NOMO-1 treated with DMSO at 0.1 percent for 48 hours (cell line): ENCODE data around the gene TCF7L1.

ENCODE experiments used
- DNase-seq: peaks from one replicate; lab custom pipeline; 2025; ENCODE audit not compliant: unreplicated experiment; lab: John Stamatoyannopoulos, UW

The TCF7L1 gene

DNA sequence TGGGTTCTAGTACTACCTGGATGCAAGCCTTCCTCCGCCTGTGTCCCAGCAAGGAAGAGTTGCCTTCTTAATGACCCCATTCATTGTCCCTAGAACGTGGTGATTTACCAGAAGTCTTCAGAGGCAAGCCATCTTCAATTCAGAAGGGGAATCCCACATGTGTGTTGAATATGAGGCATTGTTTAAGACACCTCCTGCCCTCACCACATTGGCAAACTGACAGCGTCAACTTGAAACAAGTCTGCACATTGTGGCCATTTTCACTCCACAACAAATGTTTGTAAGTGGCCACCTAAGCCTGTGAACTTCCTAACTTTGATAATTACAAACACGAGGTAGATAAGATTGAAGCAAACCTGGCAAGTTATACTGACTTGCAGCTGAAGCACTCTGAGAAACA lies 83.7 kb downstream of the TCF7L1 start:
- no peak for DNase-seq

DNA sequence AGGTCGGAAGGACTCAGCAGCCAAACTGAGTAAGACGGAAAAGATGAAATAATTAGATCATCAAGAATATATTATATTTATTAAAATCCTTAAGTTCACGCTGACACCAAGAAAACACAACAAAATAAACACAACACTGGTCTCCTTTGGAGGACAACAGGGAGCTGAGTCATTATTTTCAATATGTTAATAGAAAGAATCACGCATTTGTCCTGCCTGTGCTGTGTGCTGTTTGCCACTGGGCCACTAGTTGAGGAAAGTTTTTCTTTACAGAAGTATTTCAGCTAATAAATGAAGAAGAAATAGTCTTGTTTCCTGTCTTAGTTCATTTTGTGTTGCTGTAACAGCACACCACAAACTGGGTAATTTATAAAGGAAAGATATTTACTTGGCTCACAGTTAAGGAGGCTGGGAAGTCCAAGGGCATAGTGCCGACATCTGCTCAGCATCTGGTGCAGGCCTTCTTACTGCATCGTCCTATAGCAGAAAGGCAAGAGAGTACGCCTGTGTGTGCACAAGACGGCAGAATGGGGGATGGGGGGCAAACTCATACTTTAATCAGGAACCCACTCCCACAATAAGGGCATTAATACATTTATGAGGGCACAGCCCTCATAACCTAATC lies 88.0 kb downstream of the TCF7L1 start:
- no peak for DNase-seq

DNA sequence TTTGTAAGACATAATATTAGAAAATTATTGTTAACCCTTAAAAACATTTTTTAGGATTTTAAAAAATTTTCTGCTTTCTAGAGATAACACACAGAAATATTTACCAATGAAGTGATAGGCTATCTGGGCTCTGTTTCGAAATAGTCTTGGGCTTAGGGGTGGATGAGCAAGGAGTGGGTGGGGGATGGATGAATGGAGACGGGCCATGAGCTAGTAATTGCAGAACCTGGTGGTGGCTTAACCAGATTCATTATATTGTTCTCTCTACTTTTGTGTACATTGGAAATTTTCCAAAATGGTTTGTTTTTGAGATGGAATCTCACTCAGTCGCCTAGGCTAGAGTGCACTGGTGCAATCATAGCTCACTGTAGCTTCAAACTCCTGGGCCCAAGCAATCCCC lies 89.6 kb downstream of the TCF7L1 start:
- DNase-seq = no peak

DNA sequence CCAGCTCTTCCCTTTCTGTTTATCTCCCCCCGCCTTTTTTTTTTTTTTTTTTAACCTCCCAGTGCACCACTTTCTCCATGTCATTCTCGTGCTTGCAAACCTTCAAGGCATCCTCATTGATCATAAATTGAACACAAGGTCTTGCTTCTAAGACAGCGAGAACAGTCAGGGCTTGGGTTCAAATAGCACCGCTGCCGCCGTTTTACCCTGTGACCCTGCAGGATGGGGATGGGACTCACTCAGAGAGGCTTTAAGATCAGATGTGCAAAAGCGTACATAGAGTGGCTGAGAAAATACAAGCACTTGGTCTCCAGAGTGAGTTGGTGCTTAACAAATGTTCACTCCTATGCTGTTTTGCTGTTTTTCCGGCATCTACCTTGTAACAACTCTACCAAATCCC lies 93.6 kb downstream of the TCF7L1 start:
- no peak for DNase-seq

DNA sequence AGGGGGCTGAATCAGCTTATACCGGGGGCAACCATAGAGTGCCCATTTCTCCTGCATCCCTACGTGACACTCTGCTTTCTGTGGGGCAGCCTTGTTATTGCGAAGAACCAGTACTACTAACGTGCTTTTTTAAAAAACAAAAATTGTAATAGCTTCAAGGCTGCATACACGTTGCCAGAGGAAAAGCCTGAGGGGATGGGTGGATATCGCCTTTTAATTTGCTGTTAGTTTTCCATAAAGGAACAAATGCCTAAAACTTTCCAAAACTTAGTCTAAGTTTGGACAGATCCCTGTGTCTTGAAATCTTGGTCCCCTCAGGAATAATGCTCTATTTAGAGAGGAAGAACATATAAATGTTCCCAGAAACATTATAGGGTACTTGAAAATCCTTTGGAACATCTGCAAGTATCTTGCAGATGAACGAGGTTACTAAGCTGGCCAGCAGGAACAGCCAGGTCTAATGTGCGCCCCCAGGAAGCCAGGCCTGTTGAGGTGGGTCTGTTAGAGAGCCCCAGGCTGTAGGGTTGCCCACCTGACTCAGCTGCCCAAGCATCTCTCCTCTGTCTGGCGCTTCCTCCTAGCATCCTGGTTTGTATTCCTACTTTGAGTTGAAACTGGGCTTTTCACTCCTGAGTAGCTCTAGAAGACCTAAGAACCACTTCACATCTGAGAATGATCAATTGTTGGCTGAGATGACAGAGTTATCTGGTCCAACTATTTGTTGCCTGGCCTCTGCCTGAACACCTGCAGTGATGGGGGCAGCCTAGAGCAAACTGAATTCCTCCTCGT lies 97.7 kb downstream of the TCF7L1 start:
- DNase-seq = no peak

DNA sequence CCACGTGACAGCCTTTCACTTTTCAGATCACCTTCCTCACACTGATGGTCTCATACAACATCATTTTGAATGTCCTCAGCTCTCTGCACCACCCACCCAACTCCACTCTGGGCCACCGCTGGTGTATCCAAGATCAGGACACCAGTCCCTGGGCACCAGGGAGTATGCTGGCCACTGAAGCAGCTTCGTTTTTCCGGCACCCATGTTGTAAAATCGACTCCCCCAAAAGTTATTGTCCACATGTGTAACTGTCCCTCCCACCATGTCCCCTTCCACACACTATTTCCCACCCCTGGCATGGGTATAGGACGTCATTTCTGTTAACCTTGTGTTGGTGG lies 98.2 kb downstream of the TCF7L1 start:
- DNase-seq = no peak

DNA sequence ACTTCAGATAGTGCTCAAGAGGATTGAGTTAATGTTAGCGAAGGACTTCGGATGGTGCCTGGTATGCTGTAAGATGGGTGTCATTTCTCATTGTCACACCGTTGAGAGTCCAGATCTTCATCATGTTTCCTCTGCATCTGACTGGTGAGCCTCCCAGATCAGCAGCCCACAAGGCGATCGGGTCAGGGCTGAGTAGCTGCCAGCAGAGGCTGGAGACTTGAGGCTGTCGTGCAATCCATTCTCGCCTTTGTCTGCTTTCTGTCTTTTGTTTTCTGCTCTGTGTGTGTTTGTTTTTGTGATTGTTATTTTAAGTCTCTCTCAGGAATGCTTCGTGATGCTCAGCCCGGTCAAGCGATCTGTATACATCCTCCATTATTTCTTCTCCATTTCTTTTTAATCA lies 98.8 kb downstream of the TCF7L1 start:
- DNase-seq = no peak

DNA sequence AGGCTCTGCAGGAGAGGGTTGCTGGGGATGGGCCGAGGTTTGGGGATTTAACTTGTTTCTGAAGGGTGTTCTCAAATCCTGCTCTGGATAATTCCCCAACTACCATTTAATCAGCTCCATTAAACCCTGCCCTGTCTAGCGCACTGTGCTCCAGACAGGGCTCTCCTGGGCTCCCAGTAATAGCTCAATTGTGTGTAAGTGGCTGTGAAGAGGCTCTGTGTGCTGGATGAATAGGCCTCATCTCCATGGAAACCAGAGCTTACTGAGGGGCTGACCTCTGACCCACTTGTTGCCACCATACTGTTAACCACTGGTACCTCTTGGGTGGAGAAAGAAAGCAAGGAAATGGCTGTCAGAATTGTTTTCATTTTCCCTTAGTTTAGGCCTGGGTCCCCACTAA lies 101.7 kb downstream of the TCF7L1 start:
- no peak for DNase-seq

DNA sequence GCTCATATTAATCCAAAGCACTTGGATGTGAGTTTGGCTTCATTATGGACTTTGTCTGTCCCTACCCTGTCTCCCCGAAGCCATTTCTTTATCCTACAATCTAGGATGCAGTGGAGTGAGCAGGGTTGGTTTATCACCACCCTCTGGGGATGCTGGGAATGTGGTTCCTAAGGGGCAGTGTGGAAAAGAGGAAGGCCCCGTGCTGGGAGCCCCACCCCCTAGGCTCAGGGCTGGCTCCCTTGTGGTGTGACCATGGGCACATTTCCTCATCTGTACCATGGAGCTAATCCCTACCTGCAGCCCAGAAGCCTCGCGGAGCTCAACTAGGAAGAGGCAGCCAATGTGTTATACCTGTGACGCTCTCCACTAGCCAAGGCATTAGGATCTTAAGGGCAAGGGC lies 102.1 kb downstream of the TCF7L1 start:
- no peak for DNase-seq

DNA sequence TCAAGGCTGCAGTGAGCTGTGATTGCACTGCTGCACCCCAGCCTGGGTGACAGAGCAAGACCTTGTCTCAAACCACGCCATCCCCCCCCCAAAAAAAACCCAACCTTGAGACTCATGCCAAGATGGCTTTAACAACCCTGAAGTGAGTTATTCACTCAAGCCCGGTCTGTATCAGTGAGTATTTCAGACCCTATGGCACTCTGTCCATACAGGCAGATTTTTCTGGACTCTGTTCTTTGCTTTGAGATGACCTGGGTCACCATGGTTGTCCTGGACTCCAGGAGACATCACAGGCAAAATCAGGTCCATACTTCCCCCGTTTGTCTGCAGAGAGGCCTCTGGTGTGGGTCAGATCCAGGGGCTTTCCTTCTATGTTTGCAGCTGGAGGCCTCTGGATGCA lies 102.9 kb downstream of the TCF7L1 start:
- no peak for DNase-seq

DNA sequence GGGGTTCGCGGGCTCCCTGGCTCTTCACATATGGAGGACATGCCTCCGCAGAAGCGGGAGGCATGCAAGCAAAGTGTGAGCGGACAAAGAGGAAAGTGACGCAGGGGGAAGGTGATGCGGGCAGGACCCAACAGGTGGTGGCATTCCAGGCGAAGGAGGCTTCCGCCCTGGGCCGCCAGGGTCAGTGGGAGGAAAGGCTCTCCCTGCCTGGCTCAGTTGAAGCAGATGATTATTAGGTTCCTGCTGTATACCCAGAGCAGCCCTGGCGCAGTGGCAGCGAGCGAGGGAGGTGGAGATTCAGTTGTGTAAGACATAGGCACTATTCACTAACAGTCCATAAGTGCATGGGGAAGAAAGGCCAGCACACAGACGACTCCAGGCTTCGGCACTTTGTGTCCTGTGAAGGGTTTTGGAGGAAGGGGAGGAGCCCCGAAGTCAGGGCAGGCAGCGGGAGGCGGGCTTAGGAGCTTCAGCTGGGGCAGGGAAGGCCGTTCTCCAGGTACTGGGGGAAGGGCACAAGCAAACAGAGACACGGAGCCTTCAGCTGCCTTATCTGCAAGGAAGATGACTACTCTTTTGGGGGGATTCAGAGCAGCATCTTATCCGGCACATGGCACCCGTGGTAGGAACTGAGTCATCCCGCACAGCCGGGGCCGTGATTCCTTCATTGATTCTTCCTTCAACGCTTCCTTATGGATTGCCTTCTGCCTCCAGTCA lies 104.8 kb downstream of the TCF7L1 start:
- no peak for DNase-seq

DNA sequence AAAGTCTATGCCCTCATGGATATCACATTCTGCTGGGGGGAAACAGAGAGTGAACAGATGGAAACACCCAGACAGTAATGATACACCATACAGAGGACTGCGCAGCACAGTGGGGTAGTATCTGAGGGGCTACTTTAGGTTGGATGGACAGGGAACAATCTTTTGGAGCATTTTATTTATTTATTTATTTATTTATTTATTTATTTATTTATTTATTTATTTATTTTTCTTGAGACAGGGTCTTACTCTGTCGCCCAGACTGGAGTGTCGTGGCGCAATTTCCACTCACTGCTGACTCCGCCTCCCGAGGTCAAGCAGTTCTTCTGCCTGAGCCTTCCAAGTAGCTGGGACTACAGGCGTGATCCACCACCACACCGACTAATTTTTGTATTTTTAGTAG lies 105.4 kb downstream of the TCF7L1 start:
- DNase-seq = no peak

DNA sequence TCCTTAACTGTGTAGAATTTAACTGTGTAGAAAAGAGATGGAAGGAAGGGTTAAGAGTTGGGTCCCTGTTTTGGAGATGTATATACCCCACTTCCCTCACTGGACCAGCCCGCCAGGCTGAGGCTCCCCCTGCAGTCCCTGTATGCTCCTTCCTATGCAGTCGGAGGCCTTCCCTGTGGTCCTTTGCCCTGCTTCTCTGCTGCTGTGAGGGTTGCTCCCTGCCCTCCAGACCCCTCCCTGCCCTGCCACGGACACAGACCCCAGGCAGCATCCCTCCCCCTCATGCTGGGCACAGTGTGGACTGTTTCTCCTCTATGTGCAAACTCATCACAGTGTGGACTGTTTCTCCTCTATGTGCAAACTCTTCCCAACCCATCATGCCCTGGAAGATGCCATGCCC lies 105.9 kb downstream of the TCF7L1 start:
- no peak for DNase-seq

DNA sequence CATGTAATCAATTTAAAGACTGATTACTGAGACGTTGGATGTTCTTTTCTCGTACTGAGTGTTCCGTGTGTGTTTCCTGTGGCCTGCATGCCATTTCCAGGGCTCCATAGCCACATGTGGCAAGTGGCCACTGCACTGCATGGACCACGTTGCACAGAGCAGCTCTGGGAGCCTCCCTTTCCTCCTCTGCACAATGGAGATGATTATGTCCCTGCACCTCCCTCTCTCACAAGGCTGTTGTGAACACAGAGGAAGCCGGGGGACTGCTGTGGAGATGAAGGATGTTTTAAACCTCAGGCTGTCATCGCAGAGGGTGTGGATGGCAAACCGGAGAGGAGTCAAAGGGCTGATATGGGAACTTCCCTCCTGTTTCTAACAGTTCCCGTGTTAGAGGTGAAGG lies 106.9 kb downstream of the TCF7L1 start:
- DNase-seq = no peak

DNA sequence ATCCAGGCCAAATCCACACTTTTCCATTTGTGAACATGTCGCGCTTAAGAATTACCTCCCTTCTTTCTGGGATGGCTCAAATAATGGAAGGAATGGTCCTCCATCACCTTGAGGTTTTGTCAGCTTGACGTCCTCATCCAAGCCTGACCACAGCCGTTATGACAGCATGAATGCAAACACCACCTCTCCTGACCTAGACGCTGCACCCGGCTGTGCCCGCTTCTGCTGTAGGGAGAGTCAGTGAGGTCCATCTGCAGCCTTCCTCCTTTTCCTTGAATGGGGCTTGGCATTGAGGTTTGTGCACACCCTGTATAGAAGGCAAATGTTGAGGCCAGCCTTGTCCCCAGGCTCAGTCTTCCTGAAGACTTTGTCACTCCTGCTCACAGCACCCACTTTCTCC lies 109.1 kb downstream of the TCF7L1 start:
- DNase-seq = no peak

DNA sequence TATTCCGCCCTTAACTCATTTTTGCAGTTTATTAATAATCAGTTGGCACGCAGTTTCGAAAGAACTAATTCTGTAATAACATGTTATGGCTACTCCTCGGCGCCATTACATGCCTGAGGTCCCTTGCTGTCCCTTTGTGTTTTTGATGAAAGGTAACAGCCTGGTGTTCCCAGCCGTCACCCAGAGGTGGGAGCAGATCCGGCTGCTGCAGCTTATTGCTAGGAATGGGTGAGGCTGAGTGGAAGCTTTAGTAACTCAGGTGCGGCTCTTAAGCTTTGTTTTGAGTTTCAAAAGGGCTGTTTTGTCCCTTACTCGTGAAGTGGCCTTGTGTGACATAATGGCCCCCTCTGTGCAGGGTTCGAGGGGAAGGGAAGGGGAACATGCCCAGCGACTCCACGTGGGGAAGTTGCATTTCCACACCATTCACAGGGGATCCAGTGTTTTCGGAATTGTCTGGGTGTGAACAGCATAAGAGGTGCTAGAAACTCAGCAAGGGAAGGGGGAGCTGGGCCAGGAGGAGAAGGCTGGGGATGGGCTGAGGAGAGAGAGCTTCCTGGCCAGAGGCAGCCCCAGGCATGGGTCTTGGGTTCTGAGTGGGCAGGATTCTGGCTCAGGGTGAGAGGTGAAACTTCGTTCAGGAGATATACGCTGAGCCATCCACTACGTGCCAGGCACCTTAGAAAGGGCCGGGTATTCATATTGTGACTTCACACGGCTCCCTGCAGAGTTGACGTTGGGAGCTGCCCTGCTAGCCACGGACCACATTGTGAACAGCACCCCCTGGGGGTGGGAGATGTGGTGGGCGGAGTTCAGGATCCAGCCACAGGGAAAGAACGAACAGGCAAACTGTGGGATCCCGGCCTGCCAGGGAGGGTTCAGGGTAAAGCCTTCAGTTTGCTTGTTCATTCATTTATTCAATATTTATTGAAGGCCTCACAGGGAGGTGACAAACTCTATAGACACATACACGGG lies 110.2 kb downstream of the TCF7L1 start:
- peak; percentile 20 for DNase-seq

DNA sequence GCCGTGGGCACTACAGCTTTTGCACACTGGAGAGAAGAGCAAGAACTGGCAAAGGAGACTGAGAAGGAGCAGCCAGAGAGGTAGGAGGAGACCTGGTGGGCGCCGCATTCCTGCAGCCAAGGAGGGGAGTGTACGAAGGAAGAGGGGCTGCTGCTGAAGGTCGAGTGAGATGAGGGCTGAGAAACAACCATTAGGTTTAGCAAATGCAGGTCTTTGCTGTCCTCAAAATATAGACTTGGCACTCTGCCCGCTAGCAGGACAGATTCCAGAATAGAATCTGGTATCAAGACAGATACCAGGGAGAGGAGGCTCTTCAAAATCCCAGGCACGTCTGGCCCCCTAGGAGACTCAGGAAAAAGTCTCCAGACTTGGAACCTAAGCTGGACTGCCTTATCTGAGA lies 111.6 kb downstream of the TCF7L1 start:
- DNase-seq = no peak

DNA sequence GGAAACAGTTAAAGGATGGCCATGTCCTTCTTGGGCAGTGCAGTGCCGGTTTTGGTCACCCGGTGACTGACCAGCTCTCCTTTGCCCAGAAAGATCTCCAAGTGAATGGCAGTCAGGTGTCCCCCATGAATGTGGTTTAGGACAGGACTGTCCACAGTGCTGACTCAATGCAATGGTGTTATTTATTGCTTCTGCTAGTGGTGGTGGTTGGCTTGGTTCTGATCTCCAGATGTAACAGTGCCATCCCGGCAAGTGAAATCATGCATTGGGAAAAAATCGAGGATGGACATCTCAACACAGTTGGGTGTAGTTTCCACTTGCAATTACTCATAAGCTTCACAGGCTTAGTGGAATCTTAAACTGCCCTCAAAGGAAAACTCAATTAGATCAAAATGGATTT lies 112.7 kb downstream of the TCF7L1 start:
- no peak for DNase-seq

DNA sequence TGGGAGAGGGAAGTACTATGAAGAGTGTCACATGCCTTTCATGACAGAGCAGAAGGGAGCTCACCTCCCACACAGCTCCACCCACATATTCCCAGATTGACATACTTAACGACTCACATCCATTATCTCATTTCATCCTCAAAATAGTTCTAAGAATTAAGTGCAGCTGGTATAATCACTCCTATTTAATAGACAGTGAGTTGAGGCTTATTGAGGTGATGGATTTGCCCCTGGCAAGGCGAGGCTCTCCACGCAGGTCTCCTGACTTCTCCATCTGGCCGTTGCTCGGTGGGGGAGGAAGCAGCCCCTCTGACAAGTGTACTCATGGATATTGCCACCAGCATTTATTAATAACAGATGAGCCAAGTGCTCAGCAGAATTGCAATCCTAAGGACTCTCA lies 113.2 kb downstream of the TCF7L1 start:
- DNase-seq = no peak

DNA sequence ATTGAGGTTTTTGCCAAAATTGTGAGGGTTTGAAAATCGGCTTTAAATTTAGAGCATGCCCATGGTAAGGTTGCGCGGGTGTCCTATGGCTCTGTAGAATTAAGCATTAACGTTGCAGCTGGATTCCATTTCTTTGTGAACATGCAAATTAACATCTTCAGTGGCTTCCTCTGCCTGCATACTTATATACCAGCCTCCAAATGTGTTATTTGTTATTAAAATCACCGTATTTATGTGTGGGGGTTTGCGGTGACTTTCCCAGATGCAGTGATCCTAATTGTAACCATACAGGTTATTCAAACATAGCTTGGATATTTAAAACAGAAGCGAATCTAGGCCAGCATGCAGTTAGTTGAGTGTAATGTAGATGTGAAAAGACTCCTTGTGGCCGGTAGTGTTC lies 114.4 kb downstream of the TCF7L1 start:
- DNase-seq = no peak

DNA sequence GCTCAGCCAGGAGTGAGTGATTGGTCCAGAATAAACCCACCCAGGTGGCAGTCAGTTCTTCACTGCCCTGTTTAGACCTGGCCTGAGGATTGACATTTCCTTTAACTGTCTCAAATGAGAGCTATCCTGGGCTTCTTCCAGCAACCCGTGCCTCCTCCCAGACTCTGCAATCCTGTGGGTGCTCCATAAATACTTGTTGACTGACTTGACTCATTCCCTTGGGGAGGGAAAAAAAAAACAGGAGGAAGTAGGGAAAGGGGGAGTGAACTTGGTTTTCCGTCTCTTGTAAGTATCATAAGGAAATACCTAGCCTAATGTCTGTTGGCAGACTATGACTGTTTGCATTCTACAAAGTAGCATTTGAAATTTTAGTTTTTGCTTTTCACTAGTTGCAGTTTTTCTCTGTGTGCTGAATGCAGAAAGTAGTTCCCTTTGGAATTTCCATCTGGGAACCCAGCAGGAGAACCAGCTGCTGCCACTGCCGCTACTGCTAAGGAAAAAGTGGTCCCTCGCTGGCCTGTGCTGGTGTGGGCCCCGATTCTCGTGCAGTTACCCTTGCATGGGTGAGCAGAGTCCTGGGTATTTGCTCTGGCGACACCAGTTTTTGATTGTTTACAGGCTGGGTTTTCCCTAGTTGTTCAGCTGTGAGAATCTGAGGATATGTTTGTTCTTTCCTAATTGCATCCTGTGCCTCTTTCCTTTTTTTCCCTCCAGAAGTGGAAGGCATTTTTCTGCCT lies 115.7 kb downstream of the TCF7L1 start:
- DNase-seq = no peak
